Ascending aorta (tissue), 2 donors: ENCODE measurements around the gene PCSK9. TPM values are rescaled to one million over a fixed set of nuclear protein-coding genes. Genes with fewer than 3 reads are reported as not detected.
A peak's percentile ranks its signal among the peaks of the same experiment; 100 is the strongest.

Experiments used
- DNase-seq, 2 donors: peaks; one replicate each; pipeline ENCODE4 v3.0.0-alpha.2; 2019; ENCODE audit warnings: low spot score in 2 of 2
- H3K27ac ChIP-seq, 2 donors: fragments of 200-600 bp; sonication (generic); one replicate each; pipeline ENCODE4 v1.5.1; 2016 to 2017; ENCODE audit warnings: mild to moderate bottlenecking in 1 of 2
- H3K27me3 ChIP-seq: fragments of 200-600 bp; sonication (generic); one replicate; pipeline ENCODE4 v1.5.1; 2017
- H3K36me3 ChIP-seq, 2 donors: fragments of 200-600 bp; sonication (generic); one replicate each; pipeline ENCODE4 v1.5.1; 2016
- H3K4me1 ChIP-seq, 2 donors: fragments of 200-600 bp; sonication (generic); one replicate each; pipeline ENCODE4 v1.5.1; 2016 to 2017; ENCODE audit warnings: mild to moderate bottlenecking in 1 of 2
- H3K4me3 ChIP-seq, 2 donors: fragments of 200-600 bp; sonication (generic); one replicate each; pipeline ENCODE4 v1.5.1; 2016 to 2017; ENCODE audit warnings: mild to moderate bottlenecking in 1 of 2
- H3K9me3 ChIP-seq, 2 donors: fragments of 200-600 bp; sonication (generic); one replicate each; pipeline ENCODE4 v1.5.1; 2016
- intact Hi-C: fragments of 100-400 bp; cut with DNase I; formaldehyde crosslinking; loops from one replicate; pipeline ENCODE4 v1.15.1; 2023
- total RNA-seq: library from RNA; depleted of rRNA; stranded (reverse); fragments of >200 nt; gene quantifications from one replicate; pipeline ENCODE4 v1.1.0, GENCODE V29; 2016
- TF ChIP-seq, protein P1 (sequence below), 3 experiments: fragments of 200-600 bp in 2 of 3; fragments of 450-650 bp in 1 of 3; sonication (generic) in 2 of 3; IDR thresholded peaks; one replicate each; pipeline ENCODE4 v1.5.1; 2016 to 2019; ENCODE audit warnings: antibody characterized with exemption in 3 of 3, mild to moderate bottlenecking in 1 of 3, moderate library complexity in 1 of 3

Gene PCSK9
- total RNA-seq, 1 donor from 2014 or later: not detected

DNA sequence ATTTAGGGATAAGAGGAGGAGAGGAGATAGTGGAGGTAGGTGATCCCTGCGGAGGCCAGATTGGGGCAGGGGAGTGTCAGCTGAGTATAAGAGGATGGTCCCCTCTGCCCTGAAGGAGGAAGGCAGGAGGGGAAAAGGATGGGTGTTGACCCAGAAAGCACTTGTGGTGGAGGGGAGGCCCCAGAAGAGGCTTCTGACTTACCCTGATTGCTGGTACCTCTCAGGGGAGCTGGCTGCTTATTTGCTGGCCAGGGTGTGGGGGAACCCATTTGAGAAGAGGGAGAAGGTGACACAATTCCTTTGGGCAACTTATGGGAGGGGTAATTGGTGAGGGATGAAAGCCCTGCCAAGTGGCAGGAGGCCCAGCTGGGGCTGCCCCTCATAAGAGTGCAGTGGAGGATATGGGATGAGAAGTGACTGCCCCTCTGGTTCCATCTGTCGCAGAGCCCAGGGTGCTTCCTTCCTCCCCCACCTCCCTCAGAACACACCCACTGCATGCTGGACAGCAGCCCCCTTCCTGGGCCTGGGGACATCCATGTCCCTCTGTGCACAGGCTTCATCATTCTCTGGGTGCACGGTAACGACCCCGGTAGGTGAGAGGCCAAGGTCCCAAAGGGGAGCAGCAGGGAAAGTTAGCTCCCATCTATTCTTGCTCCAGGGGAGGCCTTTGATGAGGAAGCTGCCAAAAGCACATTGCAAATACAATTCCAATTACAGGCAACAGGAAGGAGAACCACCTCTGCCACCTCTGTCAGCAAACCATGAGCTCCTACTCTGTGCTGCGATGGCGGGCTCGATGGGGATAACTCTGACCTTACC is 1.4 kb upstream of the PCSK9 start:
- Histone ChIP-seq H3K27me3 (no peaks in the 10 kb centered on the region), H3K4me1 (peaks cover 0 to 6% of the 10 kb centered on the region in 2 donors), H3K36me3 (no peaks in the 10 kb centered on the region), H3K27ac (no peak overlapping the region), H3K4me3 (no peak overlapping the region), H3K9me3 (no peaks in the 10 kb centered on the region)
- TF ChIP-seq, protein P1, sequence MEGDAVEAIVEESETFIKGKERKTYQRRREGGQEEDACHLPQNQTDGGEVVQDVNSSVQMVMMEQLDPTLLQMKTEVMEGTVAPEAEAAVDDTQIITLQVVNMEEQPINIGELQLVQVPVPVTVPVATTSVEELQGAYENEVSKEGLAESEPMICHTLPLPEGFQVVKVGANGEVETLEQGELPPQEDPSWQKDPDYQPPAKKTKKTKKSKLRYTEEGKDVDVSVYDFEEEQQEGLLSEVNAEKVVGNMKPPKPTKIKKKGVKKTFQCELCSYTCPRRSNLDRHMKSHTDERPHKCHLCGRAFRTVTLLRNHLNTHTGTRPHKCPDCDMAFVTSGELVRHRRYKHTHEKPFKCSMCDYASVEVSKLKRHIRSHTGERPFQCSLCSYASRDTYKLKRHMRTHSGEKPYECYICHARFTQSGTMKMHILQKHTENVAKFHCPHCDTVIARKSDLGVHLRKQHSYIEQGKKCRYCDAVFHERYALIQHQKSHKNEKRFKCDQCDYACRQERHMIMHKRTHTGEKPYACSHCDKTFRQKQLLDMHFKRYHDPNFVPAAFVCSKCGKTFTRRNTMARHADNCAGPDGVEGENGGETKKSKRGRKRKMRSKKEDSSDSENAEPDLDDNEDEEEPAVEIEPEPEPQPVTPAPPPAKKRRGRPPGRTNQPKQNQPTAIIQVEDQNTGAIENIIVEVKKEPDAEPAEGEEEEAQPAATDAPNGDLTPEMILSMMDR (IDR thresholded peaks at IDR 0.05): no peak
- no peak for DNase-seq
- intact Hi-C loops: no loop called here

DNA sequence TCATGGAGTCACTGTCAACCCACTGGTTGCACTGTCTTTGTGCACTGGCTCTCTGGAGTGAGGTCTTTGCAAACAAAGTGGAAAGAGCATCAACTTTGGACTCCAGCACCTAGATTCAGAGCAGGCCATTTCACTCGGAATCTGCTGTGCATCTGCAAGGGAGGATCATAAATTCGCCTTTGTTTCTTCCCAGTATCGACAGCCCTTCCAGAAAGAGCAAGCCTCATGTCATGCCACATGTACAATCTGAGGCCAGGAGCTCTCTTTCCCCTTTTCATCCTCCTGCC is 853 bp upstream of the PCSK9 start:
- intact Hi-C loops: no loop called here
- peaks cover 0 to 6% of the 10 kb centered on the region in 2 donors for H3K4me1 ChIP-seq

DNA sequence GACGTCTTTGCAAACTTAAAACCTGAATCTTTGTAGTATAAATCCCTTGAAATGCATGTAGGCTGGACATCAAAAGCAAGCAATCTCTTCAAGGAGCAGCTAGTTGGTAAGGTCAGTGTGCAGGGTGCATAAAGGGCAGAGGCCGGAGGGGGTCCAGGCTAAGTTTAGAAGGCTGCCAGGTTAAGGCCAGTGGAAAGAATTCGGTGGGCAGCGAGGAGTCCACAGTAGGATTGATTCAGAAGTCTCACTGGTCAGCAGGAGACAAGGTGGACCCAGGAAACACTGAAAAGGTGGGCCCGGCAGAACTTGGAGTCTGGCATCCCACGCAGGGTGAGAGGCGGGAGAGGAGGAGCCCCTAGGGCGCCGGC is 390 bp upstream of the PCSK9 start:
- TF ChIP-seq, protein P1 (IDR thresholded peaks at IDR 0.05): no peak
- Histone ChIP-seq H3K4me3 (peak overlapping the region; percentile 9 to 58), H3K9me3 (no peaks in the 10 kb centered on the region), H3K27me3 (no peaks in the 10 kb centered on the region), H3K4me1 (peaks cover 0 to 6% of the 10 kb centered on the region in 2 donors), H3K36me3 (no peaks in the 10 kb centered on the region), H3K27ac (no peak overlapping the region)
- no peak for DNase-seq
- intact Hi-C loops: no loop called here

More for the DNA sequence above, 853 bp upstream of the PCSK9 start:
- H3K27me3 ChIP-seq: no peaks in the 10 kb centered on the region
- no peak overlapping the region for H3K27ac ChIP-seq
- no peak for DNase-seq
- no peaks in the 10 kb centered on the region for H3K36me3 ChIP-seq
- TF ChIP-seq, protein P1 (IDR thresholded peaks at IDR 0.05): no peak
- H3K9me3 ChIP-seq: no peaks in the 10 kb centered on the region
- H3K4me3 ChIP-seq: no peak overlapping the region

DNA sequence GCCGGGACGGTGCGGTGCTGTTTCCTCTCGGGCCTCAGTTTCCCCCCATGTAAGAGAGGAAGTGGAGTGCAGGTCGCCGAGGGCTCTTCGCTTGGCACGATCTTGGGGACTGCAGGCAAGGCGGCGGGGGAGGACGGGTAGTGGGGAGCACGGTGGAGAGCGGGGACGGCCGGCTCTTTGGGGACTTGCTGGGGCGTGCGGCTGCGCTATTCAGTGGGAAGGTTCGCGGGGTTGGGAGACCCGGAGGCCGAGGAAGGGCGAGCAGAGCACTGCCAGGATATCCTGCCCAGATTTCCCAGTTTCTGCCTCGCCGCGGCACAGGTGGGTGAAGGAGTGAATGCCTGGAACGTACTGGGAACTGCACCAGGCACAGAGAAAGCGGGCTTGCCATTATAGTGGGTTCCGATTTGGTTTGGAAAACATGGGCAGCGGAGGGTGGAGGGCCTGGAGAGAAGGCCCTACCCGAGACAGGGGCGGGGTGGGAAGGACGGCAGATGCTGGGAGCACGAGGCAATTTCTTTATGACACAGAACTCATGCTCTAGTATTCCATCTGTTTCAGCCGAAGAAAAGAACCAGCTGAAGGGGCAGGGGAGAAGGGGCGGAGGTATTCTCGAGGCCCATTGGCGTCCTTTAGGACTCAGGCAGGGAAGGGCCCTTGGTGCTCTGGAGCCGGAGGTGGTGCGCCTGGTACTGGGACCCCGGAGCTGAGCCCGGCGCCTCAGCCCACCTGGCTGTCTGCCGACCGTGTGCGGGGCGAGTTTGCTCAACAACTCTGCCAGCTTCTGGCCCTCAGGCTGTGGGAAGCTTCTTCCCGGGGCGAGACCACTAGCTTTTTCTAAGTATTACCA is 960 bp downstream of the PCSK9 start:
- Histone ChIP-seq H3K4me3 (peak overlapping the region in 1 of 2 donors; percentile 58), H3K36me3 (no peaks in the 10 kb centered on the region), H3K4me1 (peaks cover 0 to 6% of the 10 kb centered on the region in 2 donors), H3K9me3 (no peaks in the 10 kb centered on the region), H3K27ac (no peak overlapping the region), H3K27me3 (no peaks in the 10 kb centered on the region)
- intact Hi-C loops: no loop called here
- TF ChIP-seq, protein P1 (IDR thresholded peaks at IDR 0.05): no peak
- DNase-seq: no peak

DNA sequence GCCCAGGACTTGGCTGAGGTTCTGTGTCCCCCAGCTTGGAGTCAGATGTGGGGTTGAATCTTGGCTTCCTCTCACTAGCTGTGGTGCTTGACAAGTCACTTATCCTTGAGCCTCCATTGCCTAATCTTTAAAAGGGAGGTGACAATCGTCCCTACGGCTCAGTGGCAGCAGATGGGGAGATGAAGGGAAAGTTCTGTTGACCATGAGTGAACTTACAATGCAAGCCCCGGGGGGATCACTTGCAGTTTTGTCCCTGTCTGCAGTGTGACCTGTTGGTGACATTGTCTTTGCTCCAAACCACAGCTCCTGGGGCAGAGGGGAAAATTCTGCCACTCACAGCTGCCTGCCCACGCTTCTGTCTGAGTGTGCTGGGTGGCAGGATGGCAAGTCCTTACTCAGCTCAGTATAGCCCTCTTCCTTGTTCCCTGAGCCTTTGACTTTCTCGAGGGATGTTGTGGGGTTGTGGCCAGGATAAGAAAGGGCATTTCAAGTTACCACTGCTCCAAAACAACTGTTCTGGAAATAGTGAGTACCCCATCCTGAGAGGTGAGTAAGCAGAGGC is 1.7 kb downstream of the PCSK9 start:
- Histone ChIP-seq H3K36me3 (no peaks in the 10 kb centered on the region), H3K4me3 (no peak overlapping the region), H3K9me3 (no peaks in the 10 kb centered on the region), H3K27me3 (no peaks in the 10 kb centered on the region), H3K4me1 (peaks cover 0 to 6% of the 10 kb centered on the region in 2 donors), H3K27ac (no peak overlapping the region)
- intact Hi-C loops: no loop called here
- no peak for DNase-seq
- TF ChIP-seq, protein P1 (IDR thresholded peaks at IDR 0.05): no peak
